OCI-LY1 (cell line): ENCODE measurements around the gene AKR7A3.

Experiments used
- CTCF ChIP-seq: fragments of 200-600 bp; sonication (generic), shearing (Covaris generic); IDR thresholded peaks from 2 replicates; pipeline ENCODE4 v1.5.1; 2017; ENCODE audit warnings: mild to moderate bottlenecking, antibody characterized with exemption, low read length, moderate library complexity, mixed read lengths
- EZH2 ChIP-seq: fragments of 200-600 bp; sonication (generic), shearing (Covaris generic); IDR thresholded peaks from 2 replicates; pipeline ENCODE4 v1.8.0; 2017; ENCODE audit warnings: borderline replicate concordance, mixed run types, mild to moderate bottlenecking, antibody characterized with exemption, low read length, moderate library complexity, mixed read lengths

- no peak for TF ChIP-seq CTCF
- no peak for TF ChIP-seq EZH2
These were observed 16.5 kb downstream of the AKR7A3 start for GRCh38 chr1:19272064-19272463.
